Choroid plexus epithelial cell (primary cell): ENCODE results near the gene CENATAC.

Experiments used
- DNase-seq: peaks from one replicate; pipeline ENCODE4 v3.0.0-alpha.2; 2010; ENCODE audit warnings: low read depth
- H3K4me3 ChIP-seq: 2 replicates; pipeline ENCODE4 v1.5.1; 2011; ENCODE audit warnings: low read depth, mild to moderate bottlenecking, control low read depth, low read length, moderate library complexity
- TF ChIP-seq, protein P1 (sequence below): conservative IDR thresholded peaks from 2 replicates; pipeline ENCODE4 v1.5.1; 2011; ENCODE audit warnings: low read depth, mild to moderate bottlenecking, control low read depth, inconsistent platforms, low read length, moderate library complexity

CENATAC gene

DNA sequence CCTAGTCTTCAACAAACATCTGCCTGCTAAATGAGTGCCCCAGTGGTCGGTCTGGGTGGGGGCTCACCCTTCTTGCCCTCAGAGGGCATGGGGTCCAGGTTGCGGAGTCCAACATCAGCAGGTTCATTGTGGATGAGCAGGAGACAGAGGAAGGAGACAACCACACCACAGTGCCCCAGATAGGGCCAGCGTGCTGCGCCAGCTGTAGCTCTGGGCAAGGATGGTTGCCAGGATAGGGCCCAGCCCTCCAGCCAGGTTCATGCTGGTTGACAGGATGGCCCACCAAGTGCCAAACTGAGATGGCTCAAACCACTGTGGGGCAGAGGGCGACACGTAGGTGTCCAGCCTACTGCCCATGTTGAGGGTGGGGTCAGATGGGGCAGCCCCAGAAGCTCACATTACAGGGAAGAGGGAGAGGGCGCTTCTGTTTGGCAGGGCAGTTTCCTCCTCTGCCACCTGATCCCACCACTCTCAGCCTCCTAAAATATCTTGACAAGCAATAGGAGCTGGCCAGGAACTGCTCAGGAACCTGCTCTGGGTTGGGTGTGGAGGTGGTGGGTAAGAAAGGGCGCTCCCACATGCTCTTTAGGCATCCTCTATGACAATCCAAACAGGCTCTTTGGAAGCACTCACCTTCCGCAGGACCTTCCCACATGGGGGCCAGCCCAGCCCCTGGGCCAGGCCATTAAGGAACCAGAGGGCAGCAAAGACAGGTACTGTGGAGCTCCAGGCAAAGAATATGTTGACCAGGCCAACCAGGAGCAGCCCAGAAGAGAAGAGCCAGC, 29.8 kb downstream of the CENATAC start:
- no peak for DNase-seq
- TF ChIP-seq, protein P1, sequence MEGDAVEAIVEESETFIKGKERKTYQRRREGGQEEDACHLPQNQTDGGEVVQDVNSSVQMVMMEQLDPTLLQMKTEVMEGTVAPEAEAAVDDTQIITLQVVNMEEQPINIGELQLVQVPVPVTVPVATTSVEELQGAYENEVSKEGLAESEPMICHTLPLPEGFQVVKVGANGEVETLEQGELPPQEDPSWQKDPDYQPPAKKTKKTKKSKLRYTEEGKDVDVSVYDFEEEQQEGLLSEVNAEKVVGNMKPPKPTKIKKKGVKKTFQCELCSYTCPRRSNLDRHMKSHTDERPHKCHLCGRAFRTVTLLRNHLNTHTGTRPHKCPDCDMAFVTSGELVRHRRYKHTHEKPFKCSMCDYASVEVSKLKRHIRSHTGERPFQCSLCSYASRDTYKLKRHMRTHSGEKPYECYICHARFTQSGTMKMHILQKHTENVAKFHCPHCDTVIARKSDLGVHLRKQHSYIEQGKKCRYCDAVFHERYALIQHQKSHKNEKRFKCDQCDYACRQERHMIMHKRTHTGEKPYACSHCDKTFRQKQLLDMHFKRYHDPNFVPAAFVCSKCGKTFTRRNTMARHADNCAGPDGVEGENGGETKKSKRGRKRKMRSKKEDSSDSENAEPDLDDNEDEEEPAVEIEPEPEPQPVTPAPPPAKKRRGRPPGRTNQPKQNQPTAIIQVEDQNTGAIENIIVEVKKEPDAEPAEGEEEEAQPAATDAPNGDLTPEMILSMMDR, result no peak
- H3K4me3 ChIP-seq, result no peak overlapping the region

DNA sequence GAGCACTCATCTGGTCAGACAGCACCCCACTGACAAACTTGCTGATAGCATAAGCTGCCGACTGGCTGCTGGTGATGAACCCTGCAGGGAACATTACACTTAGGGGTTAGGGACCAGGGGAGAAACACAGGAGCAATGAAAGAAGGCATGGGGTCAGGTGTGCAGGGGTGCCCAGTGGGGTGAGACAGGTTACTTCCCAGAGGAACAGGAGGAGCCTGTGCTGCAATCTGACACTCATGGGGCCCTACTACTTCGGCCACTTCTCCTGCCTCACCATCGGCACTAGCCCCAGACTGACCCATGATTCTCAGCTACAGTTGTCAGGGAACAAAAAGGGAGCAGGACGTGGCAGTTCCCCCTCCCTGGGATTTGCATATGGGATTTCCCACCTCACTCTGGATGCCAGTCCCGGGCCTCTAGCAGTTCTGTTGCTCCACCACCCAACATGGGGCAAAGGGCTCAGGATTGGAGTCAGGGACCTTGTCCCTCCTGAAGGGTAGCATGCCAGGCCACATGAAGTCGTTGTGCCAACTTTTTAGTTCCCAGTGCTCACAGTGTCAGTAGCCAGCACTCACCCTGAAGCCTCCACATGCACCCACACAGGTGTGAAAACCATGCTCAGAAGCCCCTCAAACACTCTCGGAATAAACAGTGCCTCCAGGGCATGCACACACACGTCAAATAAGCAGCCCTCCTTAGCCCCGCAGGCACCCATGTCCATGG, 30.6 kb downstream of the CENATAC start:
- TF ChIP-seq, protein P1, result no peak
- no peak overlapping the region for H3K4me3 ChIP-seq
- no peak for DNase-seq

DNA sequence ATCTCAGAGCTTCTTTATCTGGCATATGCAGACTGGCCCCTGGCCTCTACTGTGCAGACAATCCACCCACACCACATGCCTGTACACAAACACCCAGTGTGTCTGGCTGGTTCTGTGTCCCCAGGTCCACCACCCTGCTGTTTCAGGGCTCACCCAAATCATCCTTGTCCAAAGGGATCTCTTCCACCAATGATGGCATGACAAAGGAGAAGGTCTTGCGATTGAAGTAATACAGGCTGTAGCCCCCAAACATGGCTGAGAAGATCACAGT, 31.1 kb downstream of the CENATAC start:
- TF ChIP-seq, protein P1, result no peak
- no peak for DNase-seq
- no peak overlapping the region for H3K4me3 ChIP-seq

DNA sequence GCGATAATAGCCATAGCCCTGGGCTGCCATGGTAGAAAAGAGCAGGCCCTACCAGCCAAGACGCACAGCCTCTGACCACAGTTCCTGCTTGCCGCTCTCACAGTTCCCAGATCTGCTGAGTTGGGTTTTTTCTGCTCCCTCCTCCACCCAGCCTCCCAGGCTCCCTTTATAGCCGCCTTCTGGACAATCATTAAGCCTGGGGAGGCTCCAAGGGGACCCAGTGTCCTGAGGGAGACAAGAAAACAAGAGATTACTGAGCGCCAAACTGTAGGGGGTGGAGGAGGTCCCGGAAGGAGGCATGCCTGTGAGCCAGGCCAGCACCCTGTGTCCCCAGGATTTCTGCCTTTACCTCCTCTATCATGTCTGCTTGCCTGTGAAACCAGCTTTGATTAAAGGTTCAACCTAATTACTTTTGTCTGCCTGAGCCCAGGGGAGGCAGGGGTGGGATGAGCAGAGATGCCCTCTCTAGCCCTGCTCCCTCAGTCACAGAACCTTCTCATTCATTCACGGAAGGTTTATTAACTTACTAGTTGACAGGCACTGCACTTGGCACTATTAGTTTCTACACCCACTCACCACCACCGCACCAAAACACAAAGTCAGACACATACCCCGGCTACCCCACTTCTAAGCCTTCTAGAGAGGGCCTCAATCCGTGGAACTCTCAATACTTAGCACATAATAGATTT, 31.5 kb downstream of the CENATAC start:
- peak overlapping the region; percentile 82 for H3K4me3 ChIP-seq
- no peak for DNase-seq
- TF ChIP-seq, protein P1, result no peak

DNA sequence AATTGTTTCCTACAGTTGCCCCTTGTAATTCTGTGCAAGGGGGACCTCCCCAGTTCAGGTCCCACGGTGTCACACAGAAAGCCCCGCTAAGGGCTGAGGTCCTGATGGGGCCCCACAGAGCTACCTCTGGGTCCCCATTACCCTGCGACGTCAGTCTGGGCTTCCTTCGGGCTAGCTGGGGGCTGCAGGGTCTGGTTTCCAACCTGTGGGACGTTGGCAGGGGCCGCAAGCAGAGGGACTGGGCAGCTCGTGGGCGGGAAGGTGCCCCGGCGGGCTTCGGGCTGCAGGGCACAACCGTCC, 32.0 kb downstream of the CENATAC start:
- peak overlapping the region; percentile 82 for H3K4me3 ChIP-seq
- TF ChIP-seq, protein P1, result no peak
- no peak for DNase-seq

DNA sequence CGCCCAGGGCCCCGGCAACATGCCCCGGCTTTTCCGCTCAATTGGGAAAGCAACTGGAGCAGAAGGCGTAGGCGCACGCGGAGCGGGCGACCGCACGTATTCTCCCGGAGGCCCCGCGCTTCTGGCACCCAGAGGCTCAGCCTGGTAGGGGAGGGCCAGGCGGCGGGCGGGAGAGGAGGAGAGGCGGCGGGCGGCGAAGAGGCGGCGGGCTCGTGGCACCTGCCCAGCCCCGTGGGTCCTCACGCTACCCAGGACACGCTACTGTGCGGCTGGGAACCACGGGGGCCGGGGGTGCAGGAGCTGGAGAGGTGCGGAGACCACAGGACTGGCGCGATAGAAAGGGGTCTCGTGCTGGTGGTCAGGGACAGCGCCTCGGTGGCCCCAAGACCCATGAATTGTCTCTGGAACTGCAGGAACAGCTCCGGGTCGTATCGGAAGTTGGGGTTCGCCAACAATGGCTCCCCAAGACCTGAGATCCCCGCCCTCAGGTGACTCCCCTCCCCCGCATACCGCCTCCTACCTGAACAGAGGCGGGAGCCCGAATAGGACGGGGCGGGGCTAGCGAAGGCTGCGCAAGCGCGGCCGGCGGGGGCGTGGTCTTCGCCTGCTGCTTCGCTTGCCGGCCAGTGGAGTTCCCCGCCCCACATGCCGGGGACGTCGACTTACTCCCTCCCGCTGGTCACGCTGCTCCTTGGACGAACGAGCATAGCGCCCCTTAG, 32.5 kb downstream of the CENATAC start, which contains the start of gene SLC37A4:
Gene SLC37A4, minus strand, starts transcription at position 549 of the 719 bp plus-strand sequence.
- peak; percentile 99 for DNase-seq
- H3K4me3 ChIP-seq, result peak within 1 kb of the TSS; percentile 82
- TF ChIP-seq, protein P1, result no peak
